HG03103 (cell line): ENCODE results near the gene SPON1.
"Not testable (repeated sequence)": the region's sequence is repeated elsewhere in the genome, so short reads cannot be mapped to it uniquely, and the experiment has no call there.

Source experiments
- ATAC-seq: cut with Tn5 transposase; IDR thresholded peaks from one replicate; pipeline ENCODE4 v1.9.1; 2021; ENCODE audit warnings: low read depth; ENCODE audit not compliant: unreplicated experiment

Gene SPON1

GRCh38 chr11:13972944-13973343 is 10.4 kb downstream of the SPON1 start:
- no peak for ATAC-seq

- ATAC-seq = no peak
These were observed 12.1 kb downstream of the SPON1 start for GRCh38 chr11:13974631-13975030.

DNA sequence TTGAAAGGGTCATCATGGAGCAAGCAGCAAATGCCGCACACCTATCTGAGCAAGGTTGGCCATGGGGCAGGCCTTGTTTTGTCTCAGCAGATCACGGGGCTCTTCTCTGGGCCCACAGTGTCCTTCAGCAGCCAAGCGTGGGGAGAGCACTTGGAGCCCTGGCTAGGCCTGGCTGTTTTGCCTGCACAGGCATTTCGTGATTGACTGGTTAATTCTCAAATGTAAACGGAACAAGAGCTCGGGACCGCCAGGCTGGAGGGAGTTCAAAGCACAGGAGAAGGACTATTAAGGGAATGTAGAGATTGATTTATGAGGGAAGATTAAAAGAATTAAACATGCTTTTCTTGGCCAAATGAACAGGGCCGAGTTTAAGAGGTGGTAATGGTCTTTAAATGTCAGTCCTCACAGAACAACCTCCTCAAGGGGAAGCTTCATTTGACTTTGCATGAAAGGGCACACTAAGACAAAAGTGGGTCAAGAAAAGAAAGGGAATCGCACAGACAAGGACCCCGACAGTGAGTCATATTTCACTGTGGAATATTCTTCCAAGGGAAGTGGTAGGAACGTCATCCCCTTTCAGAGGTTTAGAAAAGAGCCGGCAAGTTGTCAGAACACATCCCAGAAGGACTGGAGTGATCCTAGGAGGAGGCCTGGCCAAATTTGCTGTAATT is 20.7 kb downstream of the SPON1 start:
- no peak for ATAC-seq

- ATAC-seq = no peak
These were observed 22.3 kb downstream of the SPON1 start for GRCh38 chr11:13984616-13985450.

DNA sequence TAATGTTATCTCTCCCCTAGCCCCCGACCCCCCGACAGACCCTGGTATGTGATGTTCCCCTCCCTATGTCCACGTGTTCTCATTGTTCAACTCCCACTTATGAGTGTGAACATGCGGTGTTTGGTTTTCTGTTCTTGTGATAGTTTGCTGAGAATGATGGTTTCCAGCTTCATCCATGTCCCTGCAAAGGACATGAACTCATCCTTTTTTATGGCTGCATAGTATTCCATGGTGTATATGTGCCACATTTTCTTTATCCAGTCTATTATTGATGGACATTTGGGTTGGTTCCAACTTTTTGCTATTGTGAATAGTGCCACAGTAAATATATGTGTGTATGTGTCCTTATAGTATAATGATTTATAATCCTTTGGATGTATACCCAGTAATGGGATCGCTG is 24.2 kb downstream of the SPON1 start:
- not testable (repeated sequence) for ATAC-seq

GRCh38 chr11:13992158-13992856 is 29.8 kb downstream of the SPON1 start:
- not testable (repeated sequence) for ATAC-seq

DNA sequence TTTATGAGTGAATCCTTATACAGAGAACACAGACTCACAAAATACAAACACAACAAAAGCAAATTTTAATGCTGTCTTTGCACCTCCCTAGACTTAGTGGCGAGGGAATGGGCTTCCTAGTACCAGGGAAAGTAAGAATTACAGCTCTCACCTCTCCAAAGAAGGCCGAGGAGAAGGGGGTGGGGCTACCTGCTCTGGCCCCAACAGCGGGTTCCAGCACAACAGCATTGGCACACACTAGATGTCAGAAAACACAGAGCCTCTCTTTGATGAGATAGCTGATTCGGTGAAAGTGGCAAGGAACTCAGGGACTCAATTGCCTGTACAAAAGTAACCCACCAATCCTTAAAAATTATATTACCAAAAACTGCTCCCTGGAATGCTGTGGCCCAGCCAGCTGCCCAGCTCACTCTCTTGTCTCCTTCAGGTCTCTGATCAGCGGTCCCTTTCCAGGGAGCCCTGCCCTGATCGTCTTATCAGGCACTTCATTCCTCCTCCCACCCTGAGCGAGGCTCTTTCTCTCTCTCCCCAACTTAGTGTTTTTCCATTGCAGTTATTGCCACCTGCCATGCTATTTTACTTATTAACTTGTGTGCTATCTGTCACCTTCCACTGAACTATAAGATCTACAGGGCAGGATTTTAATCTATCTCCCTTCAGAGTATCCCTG is 30.7 kb downstream of the SPON1 start:
- ATAC-seq = no peak

DNA sequence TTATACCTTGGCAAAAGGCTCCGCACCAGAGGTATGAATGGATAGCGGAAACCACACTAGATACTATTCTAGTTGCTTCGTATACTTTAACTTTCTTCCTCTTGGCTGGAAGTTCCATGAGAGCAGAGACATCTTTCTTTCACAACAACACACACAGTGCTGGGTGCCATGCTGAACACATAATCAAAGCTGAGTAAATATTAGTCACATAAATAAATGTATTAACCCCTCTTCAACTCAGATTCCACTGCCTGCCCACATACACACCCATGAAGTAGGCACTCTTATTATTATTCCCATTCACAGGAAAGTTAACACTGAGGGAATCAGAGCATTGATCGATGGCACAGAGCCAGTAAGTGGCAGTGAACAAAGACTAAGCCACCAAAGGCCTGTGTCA is 35.4 kb downstream of the SPON1 start:
- ATAC-seq = no peak

GRCh38 chr11:13999704-14000103 is 37.2 kb downstream of the SPON1 start:
- no peak for ATAC-seq

GRCh38 chr11:14001597-14001996 is 39.1 kb downstream of the SPON1 start:
- no peak for ATAC-seq

DNA sequence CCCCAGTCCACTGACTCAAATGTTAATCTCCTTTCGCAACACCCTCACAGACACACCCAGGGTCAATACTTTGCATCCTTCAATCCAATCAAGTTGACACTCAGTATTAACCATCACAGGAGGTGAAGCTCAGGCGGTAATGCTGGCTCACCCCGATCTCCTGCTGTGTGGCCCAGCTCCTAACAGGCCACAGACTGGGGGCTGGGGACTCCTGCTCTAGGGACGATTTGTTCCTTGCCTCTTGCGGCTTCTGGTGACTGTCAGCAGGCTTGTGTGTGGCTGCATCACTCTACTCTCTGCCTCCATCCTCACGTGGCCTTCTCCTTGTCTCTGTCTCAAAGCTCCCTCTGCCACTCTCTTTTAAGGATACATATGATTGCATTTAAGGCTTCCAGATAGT is 45.0 kb downstream of the SPON1 start:
- no peak for ATAC-seq

GRCh38 chr11:14010665-14011064 is 48.1 kb downstream of the SPON1 start:
- no peak for ATAC-seq

GRCh38 chr11:14012846-14013245 is 50.3 kb downstream of the SPON1 start:
- ATAC-seq = no peak

DNA sequence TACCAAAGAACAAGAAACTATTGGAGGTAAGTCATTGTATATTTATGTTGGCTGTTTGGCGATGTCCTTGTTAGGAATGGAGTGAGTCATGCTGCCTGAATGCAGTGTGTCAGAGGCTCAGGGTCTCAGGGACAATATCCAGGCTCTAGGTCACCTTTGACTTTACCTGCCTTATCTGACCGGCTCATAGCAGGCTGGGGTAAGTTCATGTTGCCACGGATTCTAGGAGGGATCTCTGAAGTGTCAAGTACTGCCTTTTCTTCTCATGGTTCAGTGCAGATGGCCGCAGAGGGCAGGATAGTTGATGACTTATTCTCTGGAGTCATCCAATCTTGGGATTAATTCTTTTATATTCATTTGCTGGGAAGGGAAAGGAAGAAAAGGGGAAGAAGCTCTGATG is 53.2 kb downstream of the SPON1 start:
- no peak for ATAC-seq

DNA sequence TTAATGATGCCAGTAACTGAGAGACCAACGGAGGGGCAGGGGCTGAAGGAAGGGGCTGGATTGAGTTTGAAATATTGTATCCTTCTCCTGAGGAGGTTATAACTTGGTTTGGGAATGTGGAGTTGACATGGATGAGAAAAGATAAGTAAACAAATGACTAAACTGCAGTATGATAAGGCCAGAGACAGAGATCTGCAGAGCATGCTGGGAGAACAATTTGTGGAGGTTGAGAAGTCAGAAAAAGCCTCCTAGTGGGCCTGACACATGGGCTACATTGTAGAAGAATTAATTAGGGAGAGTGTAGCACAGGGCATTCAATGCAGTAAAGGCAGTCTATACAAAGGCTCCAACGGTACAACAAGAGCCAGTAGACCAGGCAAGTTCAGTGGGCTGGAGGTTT is 55.9 kb downstream of the SPON1 start:
- no peak for ATAC-seq

DNA sequence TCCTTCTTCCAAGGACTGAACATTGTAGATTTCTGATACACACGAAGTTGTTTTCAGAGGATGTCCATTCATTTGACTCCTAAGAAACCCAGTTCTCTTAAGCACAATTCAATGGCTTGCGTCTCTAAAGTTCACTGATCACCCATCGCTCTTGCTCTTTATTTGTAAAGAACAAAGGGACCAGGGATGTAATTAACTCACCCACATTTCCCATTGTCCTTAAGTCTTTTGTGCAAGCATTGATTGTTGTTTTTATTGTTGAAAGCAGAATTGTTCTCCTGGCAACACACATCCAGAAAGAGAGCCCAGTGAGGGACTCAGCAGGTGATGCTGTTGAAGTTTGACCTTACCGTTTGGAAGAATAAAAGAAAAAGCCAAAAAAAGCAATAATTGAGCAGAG is 59.2 kb downstream of the SPON1 start:
- no peak for ATAC-seq

GRCh38 chr11:14022251-14022650 is 59.7 kb downstream of the SPON1 start:
- no peak for ATAC-seq

DNA sequence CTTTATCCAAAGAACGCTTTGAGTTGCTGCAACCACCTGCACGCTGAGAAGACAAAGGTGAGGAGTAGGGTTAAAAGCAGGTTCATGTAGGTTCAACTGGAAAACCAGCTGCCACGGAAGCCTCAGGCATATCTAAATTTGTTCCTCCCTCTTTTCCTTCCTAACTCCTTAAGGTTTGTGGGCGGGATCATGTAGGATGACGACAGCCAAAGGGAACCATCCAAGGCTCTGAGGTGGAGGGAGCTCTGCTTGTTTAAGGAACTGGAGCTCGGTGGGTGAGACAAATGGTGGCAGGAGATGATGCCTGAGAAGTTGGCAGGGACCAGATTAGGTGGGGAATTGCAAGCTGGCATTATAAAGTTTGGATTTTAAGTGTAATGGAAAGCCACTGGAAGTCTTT is 60.3 kb downstream of the SPON1 start:
- no peak for ATAC-seq

DNA sequence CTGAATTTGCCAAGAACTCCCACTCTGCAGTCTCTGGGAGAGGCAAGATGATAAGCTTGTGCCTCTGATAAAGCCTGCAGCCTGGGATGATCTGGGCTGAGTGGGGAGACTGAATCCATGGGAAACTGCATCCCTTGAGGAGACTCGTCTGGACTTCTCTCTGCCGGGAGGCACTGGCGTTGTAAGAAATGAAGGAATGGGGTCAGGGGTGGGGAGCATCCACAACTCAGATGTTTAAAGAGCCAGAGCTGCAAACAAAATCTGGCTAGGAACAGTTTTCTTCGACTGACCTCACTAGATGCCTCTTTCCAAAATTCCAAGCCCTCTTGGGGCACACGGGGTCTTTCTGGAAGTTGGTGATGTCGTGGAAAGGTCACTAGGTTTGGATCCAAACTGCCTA is 64.4 kb downstream of the SPON1 start:
- no peak for ATAC-seq

DNA sequence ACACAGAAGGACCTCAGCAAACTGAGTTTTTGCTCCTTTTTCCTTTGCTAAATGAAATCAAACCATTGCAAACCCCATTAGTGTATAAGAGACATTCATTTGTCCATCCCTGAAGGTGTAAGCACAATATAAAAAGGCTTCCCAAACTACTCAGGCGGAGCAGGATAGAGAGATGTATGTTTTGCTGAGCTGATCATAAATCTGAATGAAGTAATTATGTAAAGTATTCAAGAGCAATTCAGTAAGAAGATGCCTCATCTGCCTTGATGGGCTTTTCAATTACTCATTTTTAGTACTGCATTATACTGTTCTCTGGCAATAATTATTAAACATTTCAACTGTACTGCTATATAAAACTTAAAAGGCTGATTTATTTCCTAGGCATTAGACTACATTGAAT is 65.0 kb downstream of the SPON1 start:
- no peak for ATAC-seq

DNA sequence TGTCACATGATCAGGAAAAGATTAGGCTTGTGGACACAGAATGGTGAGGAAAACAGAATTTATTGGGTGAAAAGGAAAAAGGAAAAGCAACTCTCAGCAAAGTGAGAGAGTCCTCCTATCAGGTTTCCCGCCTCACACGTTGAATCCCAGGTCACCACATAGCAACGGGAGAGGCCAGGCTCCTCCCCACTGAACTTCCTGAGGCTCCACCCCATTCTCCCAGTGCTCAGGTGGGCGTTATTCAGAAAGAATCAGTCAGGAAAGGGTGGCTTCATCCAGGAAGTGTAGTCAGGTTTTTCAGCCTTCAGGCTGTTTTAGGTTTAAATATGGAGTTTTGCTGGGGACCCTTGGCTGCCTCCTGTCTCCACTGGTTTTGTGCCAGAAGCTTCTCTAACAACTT is 66.9 kb downstream of the SPON1 start:
- no peak for ATAC-seq
